GM19025 (cell line): ENCODE results near the gene TSSK3.
"Not testable (repeated sequence)": the region's sequence is repeated elsewhere in the genome, so short reads cannot be mapped to it uniquely, and the experiment has no call there.

Experiments
- ATAC-seq: cut with Tn5 transposase; IDR thresholded peaks from one replicate; pipeline ENCODE4 v1.9.1; 2021; ENCODE audit warnings: mild to moderate bottlenecking, low read depth, moderate library complexity; ENCODE audit not compliant: unreplicated experiment

The TSSK3 gene

DNA sequence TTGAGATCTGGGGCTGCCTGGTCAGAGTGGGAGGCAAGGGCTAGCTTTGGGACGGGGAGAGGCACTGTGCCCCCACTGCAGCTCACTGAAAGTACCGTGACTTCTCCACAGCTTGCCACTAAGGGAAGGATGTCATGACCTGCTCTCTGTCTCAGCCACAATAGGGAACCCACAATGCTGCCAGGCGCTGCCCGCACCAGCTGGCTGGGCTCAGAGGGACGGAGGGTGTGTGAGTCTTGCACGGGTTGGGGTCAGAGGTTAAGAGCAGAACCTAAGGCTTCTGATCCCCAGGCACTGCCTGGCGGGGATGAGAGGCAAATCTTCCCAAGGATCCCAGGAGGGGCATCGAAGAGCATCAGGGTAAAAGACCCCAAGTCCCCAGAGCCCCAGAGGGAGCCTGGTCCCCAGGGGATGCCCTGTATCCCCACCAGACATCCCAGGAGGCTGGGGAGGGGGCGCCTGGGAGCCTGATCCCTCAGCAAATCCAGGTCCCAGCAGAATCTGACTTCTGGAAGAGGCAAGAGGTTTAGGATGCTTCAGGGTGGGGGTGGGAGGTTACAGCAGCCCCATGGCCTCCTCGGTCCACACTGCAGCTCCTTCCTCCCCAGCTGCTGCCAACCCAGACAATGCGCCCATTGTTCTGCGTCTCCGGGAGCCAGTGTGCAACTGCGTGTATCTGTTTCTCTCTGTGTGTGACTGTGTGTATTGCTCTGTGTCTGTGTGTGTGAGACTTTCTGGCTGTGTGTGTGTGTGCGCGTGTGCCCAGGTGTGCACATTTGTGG lies 24.3 kb upstream of the TSSK3 start:
- ATAC-seq, result no peak

DNA sequence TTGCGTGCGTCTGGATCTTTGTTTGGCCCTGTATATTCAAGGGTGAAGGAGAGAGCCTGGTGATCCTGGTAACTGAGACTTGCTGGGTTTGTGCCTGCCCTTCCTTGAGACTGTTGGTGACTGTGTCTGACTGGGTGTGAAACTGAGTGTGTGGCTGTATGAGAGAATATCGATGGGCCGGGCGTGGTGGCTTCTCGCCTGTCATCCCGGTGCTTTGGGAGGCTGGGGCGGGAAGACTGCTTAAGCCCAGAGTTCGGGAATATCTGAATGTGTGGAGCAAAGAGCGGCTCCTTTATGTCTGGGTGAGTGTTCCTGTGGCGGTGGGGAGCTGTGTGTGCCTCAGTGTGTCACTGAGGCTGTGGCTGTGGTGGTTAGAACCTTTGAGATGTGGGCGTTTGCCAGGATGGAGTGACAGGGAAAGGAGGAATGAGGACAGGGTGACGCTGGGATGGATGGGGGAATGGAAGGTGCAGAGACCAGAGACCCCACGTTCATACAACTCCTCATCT lies 23.6 kb upstream of the TSSK3 start:
- ATAC-seq, result no peak

DNA sequence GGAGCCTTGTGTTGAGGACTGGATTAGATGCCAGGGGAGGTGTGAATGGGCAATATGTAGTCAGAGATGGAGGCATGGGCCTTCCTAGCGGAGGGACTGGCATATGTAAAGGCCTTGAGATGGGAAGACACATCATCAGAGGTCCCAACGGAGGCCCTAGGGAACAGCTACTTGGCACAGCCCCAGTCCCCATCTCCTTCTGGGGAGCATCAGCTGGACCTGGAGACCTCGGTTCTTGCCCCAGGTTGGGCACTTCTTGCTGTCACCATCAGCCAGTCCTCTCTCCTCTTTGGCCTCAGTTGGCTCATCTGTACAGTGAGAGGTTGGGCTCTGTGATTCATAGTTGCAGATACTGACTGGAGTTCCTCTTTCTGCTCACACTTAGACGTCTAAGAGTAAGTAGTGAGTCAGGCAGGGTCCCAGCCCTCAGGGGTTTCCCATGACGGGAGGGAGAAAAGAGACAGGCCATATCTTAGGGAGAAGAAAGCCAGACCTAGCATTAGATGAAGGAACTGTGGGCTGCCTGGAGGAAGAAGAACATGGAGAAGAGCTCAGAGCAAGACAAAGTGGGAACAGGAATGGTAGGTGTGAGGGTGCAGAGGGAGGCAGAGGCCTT lies 22.9 kb upstream of the TSSK3 start:
- no peak for ATAC-seq

DNA sequence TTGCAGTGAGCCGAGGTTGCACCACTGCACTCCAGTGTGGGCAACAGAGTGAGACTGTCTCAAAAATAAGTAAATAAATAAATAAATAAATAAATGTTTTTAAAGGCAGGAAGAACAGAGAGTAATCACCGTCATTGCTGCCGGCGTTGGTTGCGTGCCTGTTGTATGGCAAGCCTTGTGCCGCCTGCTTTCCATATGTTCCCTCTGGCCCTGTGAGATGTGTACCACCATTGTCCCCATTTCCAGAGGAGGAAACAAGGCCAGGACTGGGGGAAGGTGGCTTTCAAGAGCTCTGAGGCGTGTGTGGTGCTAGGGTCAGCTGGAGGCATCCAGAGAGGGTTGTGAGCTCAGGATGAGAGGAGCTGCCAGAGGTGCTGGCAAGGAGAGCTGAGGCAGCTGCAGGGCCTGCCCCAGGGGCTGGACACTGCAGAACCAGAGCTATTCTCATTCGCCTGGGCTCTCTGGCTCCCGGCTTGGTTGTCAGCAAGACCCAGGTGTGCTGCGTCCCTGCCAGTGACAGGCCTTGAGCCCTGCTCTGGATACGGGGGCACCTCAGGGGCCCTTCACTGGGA lies 21.1 kb upstream of the TSSK3 start:
- ATAC-seq, result no peak

DNA sequence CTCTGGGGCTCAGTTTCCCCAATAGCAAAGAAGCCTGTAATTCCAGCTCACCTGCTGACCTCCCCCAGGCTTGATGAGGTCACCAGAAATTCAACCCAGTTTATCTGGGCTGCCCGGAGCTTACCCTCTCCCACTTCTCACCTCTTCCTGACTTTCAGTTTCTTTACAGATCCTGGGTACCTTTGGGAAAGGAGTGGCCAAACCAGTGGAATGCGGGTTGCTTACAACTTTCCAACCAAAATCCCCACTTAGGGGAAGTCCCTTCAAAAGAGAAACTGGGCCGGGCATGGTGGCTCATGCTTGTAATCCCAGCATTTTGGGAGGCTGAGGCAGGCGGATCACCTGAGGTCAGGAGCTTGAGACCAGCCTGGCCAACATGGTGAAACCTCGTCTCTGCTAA lies 20.4 kb upstream of the TSSK3 start:
- no peak for ATAC-seq

DNA sequence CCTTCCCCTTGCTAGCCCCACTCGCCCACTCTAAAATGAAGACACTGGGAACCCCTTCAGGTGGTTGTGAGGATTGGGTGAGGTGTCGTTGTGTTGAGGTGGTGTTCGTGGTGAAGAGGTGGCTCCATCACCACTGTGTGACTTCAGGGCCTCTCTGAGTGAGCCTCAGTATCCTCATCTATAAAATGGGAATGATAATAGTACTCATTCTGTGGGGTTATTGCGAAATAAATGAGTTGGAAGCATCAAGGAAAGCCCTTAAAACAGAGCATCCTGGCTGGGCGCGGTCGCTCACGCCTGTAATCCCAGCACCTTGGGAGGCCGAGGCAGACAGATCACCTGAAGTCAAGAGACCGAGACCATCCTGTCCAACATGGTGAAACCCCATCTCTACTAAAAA lies 19.6 kb upstream of the TSSK3 start:
- no peak for ATAC-seq

DNA sequence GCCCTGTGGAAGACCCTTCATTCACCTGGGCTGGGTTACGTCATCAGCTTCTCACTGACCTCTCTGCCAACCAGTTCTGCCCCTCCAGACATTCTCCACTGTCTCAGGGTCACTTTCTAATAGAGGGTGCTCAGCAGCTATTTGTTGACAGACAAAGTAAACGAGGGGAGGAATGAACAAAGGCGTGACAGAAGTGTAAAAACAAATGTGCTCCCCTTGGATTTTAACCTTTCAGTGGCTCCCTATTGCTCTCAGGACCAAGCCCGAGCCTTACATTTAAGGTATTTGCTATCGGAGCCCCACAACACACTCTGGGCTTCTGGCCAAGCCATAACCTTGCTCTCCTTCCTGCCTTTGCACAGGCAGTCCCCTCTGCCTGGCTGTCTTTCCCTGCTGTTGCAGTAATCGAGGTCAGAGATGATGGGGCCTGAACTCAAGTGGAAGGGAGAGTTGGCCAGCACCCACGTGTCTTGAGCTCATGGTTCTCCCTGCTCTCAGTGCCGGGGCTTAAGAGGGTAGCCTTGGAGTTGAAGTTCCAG lies 17.0 kb upstream of the TSSK3 start:
- no peak for ATAC-seq

DNA sequence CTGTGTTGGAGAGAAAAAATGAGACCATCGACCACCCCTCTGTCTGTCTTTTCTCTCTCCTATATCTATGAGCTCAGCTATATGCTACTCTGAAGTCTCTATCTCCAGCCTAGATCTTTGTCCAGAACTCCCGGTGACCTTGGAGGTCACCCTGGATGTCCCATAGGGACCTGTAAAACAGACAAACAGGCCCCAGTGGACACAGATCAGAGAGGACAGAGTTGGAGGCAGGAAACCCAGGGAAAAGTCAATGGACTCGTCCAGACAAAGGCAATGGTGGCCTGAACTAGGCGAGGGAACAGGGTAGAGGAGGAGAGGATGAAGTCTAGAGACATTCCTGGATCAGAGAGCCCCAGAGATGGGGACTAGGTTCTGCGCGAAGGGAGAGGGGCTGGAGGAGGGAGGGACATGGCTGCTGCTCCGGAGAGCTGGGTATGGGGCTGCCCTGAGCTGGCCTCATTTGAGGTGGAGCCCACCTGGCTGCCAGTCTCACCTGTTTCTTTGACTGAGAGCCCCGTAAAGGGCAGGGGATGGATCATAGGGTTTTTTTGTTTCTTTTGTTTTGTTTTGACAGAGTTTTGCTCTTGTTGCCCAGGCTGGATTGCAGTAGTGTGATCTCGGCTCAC lies 15.7 kb upstream of the TSSK3 start:
- no peak for ATAC-seq

DNA sequence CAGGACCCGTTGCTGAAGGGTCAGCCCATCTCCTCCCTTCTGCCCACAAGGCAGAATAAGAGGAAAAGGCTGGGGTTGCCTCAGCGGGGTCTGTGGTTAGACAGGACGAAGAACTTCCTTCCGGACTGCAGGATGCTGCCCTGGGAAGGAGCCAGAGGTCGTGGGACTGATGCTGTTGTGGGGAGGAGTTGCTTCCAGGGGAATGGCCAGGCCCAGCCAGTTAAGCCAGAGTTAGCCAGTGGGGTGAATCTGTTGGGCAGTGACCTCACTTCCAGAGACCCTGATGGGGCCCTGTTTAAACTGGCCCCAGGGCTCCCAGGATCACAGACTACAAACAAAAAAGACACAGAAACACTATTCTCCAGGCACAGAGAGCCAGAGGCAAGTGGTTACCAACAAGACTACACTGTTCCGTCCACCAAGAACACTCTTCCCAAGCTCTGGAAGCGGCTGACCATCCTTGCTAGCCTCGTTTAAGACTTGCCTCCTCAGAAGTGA lies 13.1 kb upstream of the TSSK3 start:
- no peak for ATAC-seq

DNA sequence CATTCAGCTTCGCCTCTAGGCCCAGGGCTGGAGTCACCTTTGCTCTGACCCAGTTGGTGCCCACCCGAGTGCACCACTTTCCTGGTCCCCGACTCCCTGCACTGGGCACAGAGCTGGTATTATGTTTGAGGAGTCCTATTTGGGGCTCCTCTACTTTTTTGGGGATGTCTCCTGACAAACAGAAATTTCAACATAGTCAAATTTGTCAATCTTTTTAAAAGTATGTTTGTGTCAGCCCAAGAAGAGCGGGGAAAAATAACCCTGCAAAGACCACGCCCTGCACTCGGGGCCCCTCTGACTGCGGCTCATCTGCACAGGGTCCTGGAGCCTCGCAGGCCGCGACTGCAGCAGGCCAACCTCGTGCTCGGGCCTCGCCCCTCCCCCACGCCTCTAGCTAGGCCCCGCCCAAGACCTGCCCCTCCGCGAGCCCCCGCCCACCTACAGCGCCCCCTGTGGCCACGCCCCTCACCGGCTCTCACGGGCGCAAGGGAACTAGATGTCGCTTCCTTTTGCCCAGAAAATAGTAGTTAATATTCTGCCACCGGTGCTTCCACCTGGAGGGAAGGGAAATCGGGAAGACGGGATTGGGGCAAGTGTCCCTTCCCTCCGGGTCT lies 11.4 kb upstream of the TSSK3 start:
- ATAC-seq, result peak; percentile 28

DNA sequence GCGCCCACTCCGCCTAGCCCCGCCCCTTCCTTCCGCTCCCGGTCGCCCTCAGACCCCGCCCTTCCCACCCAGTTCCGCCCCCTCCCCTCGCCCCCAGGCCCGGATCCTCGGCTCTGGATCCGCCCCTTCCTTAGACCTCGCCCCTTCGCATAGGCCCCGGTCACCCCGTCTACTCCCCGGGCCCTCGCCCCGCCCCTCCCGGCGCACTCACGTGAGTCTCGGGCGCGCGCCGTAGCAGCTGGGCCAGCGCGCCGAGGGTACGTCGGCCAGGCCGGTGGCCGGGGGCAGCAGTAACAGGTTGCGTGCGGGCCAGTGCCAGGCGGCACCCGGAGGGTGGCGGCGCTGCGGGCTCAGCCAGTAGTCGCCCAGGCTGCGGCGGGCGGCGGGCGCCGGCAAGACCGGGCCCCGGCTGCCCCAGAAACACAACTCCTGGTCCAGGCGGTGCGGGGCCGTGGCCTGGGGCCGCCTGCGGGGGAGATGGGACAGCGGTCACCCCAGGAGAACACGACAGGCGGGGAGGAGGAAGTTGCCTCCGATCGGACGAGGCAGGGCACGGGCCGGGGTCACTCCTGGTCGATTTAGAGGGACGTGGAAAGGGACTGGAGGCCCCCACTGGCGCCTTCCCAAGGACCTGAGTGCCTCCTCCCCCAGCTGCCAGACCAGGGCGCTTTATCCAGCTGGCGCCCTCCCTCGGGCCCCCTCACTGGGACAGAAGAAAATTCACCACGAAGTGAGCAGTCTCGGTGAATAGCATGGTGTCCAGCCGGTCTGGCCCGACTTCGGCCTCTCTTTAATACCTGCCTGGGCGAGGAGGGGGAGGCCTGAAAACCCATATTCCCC lies 10.7 kb upstream of the TSSK3 start:
- ATAC-seq, result peak; percentile 84

DNA sequence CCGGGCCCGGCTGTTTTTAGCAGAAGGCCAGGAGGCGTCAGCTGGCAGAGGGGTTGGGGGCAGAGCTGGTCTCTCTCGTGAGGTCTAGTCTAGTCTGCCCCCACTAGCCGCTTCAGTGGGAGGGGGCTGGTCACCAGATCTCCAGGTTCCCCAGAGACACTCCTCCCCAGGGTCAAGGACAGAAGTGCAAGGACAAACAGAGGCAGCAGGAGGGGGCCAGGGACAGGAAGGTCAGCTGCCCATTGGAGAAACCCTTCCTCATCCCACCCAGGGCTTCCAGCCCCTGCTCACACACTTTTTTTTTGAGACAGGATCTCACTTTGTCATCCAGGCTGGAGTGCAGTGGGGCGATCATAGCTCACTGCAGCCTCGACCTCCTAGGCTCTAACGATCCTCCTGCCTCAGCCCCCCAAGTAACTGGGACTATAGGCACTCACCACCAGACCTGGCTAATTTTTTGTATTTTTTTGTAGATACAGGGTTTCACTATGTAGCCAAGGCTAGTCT lies 10.0 kb upstream of the TSSK3 start:
- no peak for ATAC-seq

DNA sequence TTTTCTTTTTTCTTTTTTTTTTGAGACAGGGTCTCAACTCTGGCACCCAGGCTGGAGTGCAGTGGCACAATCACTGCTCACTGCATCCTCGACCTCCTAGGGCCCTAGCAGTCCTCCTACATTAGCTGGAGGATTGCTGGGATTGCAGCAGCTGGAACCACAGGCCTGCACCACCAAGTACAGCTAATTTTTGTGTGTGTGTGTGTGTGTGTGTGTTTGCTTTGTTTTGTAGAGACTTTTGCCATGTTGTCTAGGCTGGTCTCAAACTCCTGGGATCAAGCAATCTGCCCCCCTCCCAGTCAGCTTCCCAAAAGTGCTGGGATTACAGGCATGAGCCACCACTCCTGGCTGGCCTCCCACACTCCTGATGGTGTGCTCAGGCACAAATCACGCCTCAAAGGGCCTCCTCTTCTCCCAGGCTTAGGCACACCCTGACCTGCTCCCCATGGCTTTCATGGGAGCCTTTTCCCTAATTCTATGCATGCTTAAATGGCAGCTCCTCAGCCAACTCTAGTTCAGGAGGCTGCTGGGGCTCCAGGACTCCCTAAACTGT lies 9.4 kb upstream of the TSSK3 start:
- no peak for ATAC-seq

DNA sequence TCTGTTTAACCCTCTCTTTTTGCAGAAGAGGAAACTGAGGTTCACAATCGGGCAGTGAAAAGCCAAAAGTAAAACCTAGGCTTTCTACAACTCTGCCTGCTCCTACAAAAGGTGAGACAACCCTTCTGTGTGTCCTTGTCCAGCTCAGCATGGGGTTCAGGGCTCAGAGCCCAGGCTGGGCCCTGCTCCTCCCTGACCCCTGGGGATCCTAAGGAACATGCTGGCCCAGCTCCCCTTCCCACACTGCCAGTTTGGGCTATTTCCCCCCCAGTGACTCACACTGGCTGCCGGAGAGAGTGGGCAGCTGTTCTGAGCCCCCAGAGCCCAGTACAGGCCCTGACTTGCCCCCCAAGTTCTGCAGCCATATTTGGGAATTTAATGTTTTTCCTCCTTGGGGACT lies 8.9 kb upstream of the TSSK3 start:
- no peak for ATAC-seq

DNA sequence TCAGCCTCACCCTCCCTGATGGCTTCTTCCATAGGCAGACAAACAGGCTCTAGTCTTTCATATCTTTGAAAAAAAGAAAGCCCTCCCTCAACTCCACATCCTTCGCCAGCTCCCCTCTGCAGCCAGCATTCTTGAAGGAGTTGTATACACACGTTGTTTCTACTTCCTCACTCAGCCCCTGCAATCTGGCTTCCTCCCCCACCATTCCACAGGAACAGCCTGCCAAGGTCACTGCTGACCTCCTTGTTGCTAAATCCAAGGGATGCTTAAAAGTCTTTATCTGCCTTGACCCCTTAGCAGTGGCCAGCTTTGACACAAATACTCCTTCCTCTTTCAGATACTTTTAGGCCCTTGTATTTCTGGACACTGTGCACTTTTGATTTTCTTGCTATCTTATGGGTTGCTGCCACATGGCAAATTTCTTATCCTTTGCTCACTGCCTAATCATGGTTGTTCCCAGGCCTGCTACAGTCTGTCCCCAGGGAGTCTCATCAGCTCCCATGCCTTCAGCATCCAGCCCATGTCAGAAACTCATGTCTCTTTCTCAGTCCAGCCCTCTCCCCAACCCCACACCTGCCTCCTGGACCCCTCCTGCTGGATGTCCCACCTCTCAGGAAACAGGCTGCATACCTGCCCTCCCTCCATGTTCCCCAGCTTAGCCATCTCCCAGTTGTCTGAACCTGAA lies 8.3 kb upstream of the TSSK3 start:
- no peak for ATAC-seq

DNA sequence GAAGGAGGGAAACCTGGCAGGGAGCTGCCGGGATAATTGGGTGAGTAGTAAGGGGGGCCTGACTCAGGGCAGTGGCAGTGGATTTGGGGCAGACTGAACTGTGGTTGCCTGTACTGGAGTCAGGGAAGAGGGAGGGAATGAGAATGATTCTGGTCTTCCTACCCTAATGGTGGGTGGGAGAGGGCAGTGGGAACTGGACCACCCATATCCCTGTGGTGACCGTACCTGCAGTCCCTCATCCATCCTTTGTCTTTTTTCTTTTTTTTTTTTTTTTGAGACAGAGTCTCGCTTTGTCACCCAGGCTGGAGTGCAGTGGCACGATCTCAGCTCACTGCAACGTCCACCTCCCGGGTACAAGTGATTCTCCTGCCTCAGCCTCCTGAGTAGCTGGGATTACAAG lies 6.6 kb upstream of the TSSK3 start:
- not testable (repeated sequence) for ATAC-seq

DNA sequence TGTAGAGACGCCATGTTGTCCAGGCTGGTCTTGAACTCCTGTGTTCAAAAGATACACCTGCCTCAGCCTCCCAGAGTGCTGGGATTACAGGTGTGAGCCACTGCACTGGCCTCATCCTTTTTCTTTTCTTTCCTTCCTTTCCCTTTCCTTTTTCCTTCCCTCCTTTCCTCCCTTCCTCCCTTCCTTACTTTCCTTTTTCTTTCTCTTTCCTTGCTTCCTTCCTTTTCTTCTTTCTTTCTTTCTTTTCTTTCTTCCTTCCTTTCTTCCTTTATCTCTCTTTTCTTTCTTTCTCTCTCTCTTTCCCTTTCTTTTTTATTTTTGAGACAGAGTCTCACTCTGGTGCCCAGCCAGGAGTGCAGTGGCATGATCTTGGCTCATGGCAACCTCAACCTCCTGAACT lies 5.9 kb upstream of the TSSK3 start:
- ATAC-seq, result no peak

DNA sequence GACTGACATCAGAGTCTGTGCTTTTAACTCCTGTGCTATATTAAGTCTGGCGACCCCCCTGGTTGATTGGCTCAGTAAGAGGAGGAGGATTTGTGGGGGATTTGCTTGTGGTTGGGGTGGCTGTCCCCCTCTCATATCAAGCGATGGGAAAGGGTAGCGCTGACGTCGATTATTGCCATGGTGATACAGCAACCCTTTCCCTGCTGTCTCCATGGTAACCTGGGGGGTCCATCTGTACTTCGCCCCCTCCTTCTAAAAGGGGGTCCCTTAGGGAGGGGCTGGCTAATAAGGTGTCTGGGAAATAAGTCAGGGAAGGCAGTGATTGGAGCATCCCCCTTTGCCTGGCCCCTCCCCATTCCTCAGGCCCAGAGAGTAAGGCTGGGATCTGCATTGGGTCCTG lies 4.7 kb upstream of the TSSK3 start:
- ATAC-seq, result no peak

DNA sequence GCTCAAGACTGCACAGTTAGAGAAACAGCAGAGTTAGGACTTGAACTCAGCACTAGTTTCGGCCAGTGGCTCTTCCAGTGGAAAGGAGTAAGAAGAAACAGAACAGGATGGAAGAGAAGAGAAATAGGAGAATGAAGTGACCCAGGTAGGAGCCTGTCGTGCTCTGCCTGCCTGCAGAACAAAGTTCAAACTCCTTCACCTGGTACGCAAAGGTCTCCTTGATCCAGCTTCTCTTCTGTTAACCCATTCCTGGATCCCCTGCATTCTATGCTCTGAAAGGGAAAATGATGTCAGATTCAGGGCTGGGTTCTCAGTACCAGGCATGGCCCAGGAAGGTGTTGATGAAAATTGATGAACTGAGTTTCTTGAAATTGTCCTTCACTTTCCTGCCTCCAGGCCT lies 3.9 kb upstream of the TSSK3 start:
- ATAC-seq, result no peak
